ENCODE results near the gene DUSP22.
A peak's percentile ranks its signal among the peaks of the same experiment; 100 is the strongest.

DUSP22 gene

DNA sequence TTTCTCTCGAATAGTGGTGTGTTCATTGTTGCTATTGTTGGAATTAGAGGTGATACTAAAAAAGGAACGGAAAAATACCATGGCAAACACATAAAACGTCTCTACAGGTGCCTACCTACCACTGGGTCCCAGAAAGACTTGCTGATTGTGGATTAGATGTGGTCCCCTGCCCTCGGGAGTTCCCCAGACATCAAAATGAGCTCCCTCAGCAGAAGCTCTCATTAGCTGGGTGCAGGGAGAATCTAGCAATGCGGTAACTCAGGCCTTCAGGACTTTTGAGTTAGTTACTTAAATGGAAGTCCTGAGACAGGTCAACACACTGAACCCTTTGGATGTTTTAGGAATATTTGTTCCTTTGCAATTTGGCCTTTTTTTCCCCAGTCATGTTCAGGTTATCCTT lies 105.3 kb downstream of the DUSP22 start:
- DNase-seq: no peak

DNA sequence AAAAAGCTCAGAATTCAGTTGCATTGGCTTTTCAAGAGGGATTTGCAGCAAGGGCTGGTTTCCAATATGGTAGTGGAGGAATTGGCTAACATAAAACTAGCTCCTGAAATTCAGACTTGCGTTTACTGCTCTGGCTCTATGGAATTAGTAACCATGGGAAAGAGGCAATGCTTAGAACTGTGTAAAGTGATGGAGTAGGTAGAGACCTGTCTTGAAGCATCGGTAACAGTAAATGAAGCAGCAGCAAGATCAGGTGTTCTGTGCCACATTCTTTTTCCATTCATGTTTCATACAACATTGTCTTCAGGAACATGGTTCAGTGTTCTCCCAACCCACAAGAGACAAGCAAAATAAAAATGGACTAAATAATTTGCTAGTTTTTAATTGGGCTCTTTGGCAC lies 105.8 kb downstream of the DUSP22 start:
- no peak for DNase-seq

DNA sequence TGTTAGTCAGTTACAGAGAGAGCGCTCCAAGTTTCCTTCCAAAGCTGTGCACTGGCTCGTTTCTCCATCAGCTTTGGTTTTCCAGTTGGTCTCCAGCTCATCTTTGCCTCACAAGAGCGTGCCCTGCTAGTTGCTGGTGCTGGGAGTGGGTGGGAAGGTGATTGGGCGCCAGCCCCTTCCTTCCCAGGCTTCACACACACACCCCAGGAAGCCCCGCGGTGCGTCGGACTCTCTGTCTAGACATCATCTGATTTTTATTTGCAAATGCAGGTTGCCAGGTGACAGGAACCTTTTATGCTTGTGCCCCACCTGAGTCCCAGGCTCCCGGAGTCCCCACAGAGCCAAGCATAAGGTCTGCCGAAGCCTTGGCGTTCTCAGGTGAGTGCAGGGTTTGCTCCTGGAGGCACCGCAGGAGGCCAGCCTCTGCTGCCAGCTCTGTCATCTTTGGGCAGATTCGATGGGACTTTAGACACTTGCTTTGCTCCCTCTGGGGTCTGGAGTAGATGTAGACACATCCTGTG lies 106.3 kb downstream of the DUSP22 start:
- no peak for DNase-seq

- DNase-seq: peak; percentile 31
These were observed 107.7 kb downstream of the DUSP22 start for GRCh38 chr6:399785-400534.

GRCh38 chr6:400815-401214 lies 108.5 kb downstream of the DUSP22 start:
- DNase-seq: no peak
